ENCODE measurements around the gene PLEKHN1.

- TF ChIP-seq EZH2 (IDR thresholded peaks at IDR 0.05; ENCODE audit: borderline replicate concordance, low read depth, low read length, severe bottlenecking) (no peak), CTCF (IDR thresholded peaks at IDR 0.05; ENCODE audit: borderline replicate concordance, extremely low read depth, low read length, poor library complexity, severe bottlenecking) (no peak)
These were observed 45.8 kb upstream of the PLEKHN1 start for GRCh38 chr1:920521-920920.
